ENCODE data around the gene ZDHHC11B. TPM values are rescaled to one million over a fixed set of nuclear protein-coding genes. Genes with fewer than 3 reads are reported as not detected.
"Not testable (repeated sequence)": the region's sequence is repeated elsewhere in the genome, so short reads cannot be mapped to it uniquely, and the experiment has no call there.

The ZDHHC11B gene
- total RNA-seq, 4 donors from 2014 or later = 0.24 to 1.2 (median 0.71) TPM

GRCh38 chr5:756865-757345, 27.6 kb downstream of the ZDHHC11B start:
- intact Hi-C loops (cut with DNase I; ENCODE audit: low total_unique reads) = no loop called here

DNA sequence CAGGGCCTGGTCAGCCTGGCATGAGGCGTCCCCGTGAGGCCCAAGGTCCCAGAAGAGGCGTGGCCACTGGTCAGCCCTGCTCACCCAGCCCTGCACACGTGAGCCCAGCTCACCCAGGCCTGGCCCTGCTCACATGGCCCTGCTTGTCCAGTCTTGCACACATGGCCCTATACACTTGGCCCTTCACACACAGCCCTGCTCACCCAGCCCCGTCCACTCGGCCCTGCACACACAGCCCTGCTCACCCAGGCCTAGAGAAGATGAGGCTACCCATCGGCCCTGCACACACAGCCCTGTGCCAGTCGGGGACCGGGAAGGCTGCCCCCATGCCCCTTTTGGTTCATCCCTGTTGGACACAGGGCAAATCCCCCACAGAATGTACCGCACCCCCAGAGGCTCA, 28.4 kb downstream of the ZDHHC11B start:
- no peak for ATAC-seq
- Histone ChIP-seq H3K4me3 (no peak overlapping the region), H3K4me1 (peaks cover 21 to 27% of the 10 kb centered on the region in 2 donors), H3K27me3 (no peaks in the 10 kb centered on the region), H3K27ac (no peak overlapping the region), H3K36me3 (no peaks in the 10 kb centered on the region), H3K9me3 (no peaks in the 10 kb centered on the region)
- intact Hi-C loops (cut with DNase I; ENCODE audit: low total_unique reads) = no loop called here
- no peak for TF ChIP-seq CTCF (IDR thresholded peaks at IDR 0.05 in 4 of 5, conservative IDR thresholded peaks at IDR 0.05 in 1 of 5)
- TF ChIP-seq POLR2A (IDR thresholded peaks at IDR 0.05) = no peak
- DNase-seq = peak in 1 of 2 donors; percentile 5
- in situ Hi-C loops (cut with MboI; ENCODE audit: low sequenced_read_pairs in 4 of 4) = no loop called here

More at GRCh38 chr5:756865-757345, 27.6 kb downstream of the ZDHHC11B start:
- no peaks in the 10 kb centered on the region for H3K36me3 ChIP-seq
- ATAC-seq (no peak), DNase-seq (peak in 1 of 2 donors; percentile 14)
- TF ChIP-seq CTCF (IDR thresholded peaks at IDR 0.05 in 4 of 5, conservative IDR thresholded peaks at IDR 0.05 in 1 of 5) (no peak), POLR2A (IDR thresholded peaks at IDR 0.05) (no peak)
- no peak overlapping the region for H3K27ac ChIP-seq
- H3K9me3 ChIP-seq = no peaks in the 10 kb centered on the region
- in situ Hi-C loops (cut with MboI; ENCODE audit: low sequenced_read_pairs in 4 of 4) = no loop called here
- no peaks in the 10 kb centered on the region for H3K27me3 ChIP-seq
- H3K4me1 ChIP-seq = peaks cover 21 to 27% of the 10 kb centered on the region in 2 donors
- H3K4me3 ChIP-seq = no peak overlapping the region

GRCh38 chr5:754143-754632, 30.3 kb downstream of the ZDHHC11B start:
- H3K27ac ChIP-seq; H3K4me3 ChIP-seq; in situ Hi-C loops (cut with MboI; ENCODE audit: low sequenced_read_pairs in 4 of 4); H3K36me3 ChIP-seq; intact Hi-C loops (cut with DNase I; ENCODE audit: low total_unique reads); DNase-seq; ATAC-seq; H3K9me3 ChIP-seq; H3K27me3 ChIP-seq: not testable (repeated sequence)
- H3K4me1 ChIP-seq = peaks cover 18 to 20% of the 10 kb centered on the region in 2 donors

- H3K9me3 ChIP-seq; DNase-seq; H3K4me3 ChIP-seq; H3K36me3 ChIP-seq; intact Hi-C loops (cut with DNase I; ENCODE audit: low total_unique reads); in situ Hi-C loops (cut with MboI; ENCODE audit: low sequenced_read_pairs in 4 of 4); ATAC-seq; H3K27ac ChIP-seq; H3K27me3 ChIP-seq: not testable (repeated sequence)
- H3K4me1 ChIP-seq = peaks cover 13 to 15% of the 10 kb centered on the region in 2 donors
These were observed 30.9 kb downstream of the ZDHHC11B start for GRCh38 chr5:753567-754142.

- intact Hi-C loops (cut with DNase I; ENCODE audit: low total_unique reads); in situ Hi-C loops (cut with MboI; ENCODE audit: low sequenced_read_pairs in 4 of 4); H3K27me3 ChIP-seq: not testable (repeated sequence)
These were observed 31.9 kb downstream of the ZDHHC11B start for GRCh38 chr5:752532-753115.

DNA sequence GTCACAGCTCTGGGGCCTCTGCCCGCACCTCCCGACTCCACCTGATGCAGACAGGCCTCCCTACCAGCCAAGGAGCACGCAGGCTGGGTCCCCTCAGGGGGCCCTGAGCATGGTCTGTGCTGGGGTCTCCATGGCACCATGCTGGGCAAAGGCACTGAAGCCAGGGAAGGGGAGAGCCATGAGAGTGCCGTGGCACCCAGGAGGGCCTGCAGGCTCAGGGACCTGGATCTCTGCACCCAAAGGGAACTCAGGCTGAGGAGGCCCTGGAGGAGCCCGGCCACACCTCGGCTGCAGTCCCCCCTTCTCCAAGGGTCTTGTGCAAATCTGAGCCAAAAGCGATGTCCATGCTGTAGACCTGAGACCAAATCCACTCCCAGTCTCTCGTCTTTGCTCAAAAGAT, 32.5 kb downstream of the ZDHHC11B start:
- DNase-seq; in situ Hi-C loops (cut with MboI; ENCODE audit: low sequenced_read_pairs in 4 of 4); H3K36me3 ChIP-seq; H3K4me1 ChIP-seq; intact Hi-C loops (cut with DNase I; ENCODE audit: low total_unique reads); H3K27ac ChIP-seq; H3K9me3 ChIP-seq; H3K4me3 ChIP-seq; ATAC-seq; H3K27me3 ChIP-seq: not testable (repeated sequence)

More at GRCh38 chr5:752532-753115, 31.9 kb downstream of the ZDHHC11B start:
- H3K27ac ChIP-seq, H3K4me1 ChIP-seq, DNase-seq, H3K36me3 ChIP-seq, H3K4me3 ChIP-seq, H3K9me3 ChIP-seq, ATAC-seq: not testable (repeated sequence)

Data from gastrocnemius medialis (tissue), 4 donors.